Embryonic facial prominence (tissue), 1 donor: ENCODE data around the gene ZDHHC24.
"Not testable (repeated sequence)": the region's sequence is repeated elsewhere in the genome, so short reads cannot be mapped to it uniquely, and the experiment has no call there.

Source experiments
- DNase-seq: peaks from one replicate; pipeline ENCODE4 v3.0.0-alpha.2; 2016; ENCODE audit errors: extremely low spot score

The ZDHHC24 gene, protein sequence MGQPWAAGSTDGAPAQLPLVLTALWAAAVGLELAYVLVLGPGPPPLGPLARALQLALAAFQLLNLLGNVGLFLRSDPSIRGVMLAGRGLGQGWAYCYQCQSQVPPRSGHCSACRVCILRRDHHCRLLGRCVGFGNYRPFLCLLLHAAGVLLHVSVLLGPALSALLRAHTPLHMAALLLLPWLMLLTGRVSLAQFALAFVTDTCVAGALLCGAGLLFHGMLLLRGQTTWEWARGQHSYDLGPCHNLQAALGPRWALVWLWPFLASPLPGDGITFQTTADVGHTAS

DNA sequence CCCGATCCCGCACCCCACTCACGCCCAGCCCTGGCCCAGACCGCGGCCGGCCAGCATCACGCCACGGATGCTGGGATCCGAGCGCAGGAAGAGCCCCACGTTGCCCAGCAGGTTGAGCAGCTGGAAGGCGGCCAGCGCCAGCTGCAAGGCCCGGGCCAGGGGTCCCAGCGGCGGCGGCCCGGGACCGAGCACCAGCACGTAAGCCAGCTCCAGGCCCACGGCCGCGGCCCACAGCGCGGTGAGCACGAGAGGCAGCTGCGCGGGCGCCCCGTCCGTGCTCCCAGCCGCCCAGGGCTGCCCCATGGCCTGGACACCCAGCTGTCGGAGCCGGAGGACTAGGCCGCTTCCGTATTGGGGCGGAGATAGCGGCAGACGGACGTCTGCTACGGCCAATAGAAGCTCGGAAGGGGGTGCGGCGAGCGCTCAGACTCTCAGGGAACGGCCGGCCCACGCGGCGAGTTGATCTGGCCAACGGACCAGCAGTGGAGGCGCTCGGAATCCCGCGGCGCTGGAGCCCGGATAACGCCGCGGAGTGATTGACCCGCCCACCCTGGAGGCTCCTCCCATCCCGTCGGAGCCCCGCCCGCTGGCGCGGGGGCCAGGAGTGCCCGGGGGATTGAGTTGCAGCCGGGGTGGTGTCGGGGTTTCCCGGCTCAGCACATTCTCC lies at the start of gene ZDHHC24:
ZDHHC24 (minus strand) TSS at position 348 of the 667 bp plus-strand sequence; CDS start at position 303, 45 bp downstream.
- peak; percentile 75 for DNase-seq

DNA sequence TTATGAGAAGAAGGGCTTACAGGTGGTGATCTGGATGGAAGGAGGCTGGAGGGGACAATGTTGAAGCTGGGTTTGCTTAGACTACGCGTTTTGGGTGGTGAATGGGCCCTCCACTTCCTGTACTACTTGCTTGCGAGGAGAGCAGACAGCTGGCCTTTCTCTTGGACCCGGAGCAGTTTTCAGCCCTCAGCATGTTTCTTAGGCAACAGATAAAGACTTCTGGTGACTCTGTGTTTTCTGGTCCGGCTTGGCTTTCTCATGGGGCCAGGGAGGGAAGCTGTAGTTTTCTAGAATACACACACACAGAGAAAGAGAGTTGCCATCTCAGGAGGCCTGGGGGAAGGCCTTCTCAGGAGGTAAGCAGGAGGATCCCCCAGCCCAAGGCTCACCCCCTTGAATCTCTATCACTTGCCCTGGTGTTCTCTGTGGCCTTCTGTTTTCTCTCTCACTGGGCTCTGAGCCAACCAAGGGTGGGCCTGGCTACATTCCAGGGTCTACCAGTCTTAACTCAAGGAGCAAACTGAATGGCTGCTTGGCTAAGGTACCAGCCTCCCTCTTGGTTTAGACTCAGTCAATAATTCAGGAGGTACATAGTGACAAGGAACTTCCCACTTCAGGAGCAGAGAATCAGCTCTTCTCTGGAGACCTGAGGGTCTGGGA lies 49.5 kb upstream of the ZDHHC24 start:
- DNase-seq = no peak

DNA sequence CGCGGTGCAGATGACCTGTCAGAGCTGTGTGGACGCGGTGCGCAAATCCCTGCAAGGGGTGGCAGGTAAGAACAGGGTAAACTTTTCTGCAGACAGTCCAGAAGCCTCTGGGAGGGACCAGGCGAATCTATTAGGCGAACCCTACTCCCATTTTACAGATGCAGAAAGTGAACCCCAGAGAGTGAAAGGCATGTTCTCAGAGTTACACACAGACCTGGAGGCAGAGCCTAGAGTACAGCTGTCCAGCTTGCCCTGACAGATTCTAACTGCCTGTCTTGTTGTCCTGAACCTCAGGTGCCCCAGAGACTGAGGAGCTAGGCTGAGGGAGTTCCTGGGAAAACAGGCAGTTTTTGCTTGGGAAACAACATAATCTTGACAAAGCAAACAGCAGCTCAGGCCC lies 47.8 kb upstream of the ZDHHC24 start:
- DNase-seq = no peak

DNA sequence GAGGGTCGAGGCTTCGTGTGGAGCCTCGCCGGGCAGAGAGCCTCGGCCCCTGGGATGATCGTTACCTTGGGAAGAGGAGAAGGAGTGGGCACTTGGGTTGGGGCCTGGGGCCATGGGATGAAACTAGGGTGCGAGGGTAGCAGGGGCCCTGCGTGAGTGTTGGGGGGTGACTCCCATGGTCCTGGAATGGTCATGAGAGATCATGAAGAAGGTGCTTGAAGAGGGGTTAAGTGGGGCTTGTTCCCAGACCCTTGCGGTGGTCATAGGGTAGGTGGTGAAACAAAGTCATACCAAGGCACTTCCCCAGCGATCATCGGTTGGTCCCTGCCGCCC lies 47.4 kb upstream of the ZDHHC24 start:
- DNase-seq = no peak

DNA sequence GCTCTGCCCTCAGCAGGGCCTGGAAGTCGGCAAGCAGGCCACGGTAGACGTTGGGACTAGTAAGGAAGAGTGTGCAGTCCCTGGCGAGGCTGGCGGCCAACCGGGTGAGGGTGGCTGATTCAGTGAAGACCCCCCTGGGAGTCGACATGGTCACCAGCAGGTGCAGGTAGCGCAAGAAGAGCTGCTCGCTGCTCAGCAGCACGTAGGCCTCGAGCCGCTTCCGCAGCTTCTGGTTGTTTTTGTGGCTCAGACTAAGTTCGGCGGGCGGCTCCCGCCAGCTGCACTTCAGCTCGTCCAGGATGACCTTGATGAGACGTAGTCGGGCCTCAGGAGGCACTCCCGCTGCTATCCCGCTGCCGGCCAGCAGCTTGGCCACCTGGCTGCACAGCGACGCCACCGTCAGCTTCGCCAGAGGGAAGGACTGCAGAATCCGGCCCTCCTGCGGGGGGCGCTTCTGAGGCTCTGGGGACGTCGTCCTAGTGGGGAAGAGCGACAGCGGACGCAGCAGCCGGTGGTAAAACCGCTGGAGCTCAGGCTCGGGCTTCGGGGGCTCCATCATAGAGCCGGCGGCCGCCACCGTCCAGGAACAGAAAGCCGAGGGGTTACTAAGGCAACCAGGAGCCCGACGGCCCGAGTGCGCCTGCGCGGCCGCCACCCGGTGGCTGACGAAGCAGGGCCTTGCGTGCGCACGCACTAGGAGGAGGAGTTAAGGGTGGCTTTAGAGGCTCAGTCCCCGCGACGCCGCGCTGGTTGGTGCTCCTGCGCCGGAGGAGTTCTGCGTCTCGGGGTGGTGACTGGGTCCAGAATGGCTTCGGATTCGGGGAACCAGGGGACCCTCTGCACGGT lies 46.8 kb upstream of the ZDHHC24 start, which contains the start of the genes CCDC87 and CCS:
CCDC87 (minus strand) TSS at position 607 of the 846 bp plus-strand sequence; CDS start at position 559, 48 bp downstream.
CCS (plus strand) TSS at position 729 of the 846 bp plus-strand sequence; CDS start at position 806, 77 bp downstream.
- peak; percentile 90 for DNase-seq

DNA sequence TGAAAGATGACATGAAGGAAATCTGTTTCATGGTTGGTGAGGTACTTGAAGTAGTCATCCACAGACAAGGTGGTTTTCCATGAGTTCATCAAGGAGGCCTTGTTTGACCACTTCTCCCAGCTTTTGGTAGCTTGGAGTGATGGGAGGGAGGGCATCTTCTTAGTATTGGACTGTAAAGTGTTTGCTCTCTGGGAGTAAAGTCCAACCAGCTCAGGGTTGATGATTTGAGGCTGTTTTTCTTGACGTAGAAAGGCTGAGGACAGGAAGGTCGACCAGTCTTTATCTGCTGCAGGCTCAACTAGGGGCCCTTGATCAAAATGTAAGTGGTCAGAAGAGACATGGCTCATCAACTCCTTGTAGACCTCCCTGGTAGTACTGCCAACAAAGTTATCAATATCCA lies 45.3 kb upstream of the ZDHHC24 start:
- DNase-seq = no peak

DNA sequence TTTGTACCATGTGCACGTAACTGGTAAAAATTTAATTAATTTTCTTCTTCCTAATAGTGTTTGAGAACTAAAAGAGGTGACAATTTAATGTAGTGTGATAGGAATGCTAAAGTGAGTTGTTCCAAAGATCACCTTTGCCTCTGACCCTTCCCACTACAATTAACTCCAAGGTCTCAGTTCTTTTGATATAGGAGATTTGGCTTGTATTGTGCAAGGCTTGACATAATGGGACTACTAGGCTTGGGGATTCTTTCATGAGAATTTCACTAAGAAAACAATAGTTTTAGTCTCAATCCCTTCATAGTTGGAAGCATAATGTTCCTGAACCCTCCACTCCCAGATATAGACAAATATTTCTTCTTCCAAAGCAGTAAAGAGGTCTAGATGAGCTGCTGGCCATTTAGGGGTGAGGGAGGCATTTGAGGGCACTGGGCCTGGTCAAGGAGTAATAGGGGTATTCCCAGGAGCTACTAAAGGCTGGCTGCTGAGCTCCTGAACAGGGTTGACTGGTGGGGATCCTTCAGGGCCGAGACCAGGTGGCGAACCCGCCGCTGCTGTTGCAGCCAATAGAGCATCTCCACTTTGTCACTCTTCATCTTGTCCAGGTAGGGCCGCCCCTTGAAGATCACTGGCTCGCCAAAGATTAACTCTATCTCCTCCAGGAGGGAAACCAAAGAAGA lies 44.3 kb upstream of the ZDHHC24 start:
- no peak for DNase-seq

DNA sequence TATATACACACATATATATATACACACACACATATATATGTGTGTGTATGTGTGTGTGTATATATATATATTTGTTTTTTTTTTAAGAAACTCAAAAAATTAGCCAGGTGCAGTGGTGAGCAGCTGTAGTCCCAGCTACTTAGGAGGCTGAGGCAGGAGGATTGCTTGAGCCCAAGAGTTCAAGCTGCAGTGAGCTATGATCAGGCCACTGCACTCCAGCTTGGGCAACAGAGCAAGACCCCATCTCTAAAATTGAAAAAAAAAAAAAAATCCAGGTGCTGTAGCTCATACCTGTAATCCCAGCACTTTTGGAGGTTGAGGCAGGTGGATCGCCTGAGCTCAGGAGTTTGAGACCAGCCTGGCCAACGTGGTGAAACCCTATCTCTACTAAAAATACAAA lies 43.5 kb upstream of the ZDHHC24 start:
- not testable (repeated sequence) for DNase-seq

DNA sequence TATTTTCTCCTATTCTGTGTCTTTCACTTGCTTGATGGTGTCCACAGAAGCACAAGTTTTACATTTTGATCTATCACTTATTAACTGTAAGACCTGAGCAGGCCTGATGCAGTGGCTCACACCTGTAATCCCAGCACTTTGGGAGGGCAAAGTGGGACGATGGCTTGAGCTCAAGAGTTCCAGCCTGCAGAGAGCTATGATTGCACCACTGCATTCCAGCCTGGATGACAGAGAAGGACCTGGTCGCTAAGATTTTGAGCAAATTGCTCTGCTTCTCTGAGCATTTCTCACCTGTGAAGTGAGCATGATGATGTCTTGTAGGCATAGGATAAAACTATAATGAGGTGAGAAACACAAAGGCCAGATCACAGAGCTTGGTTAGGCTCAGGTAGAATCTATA lies 40.3 kb upstream of the ZDHHC24 start:
- no peak for DNase-seq

DNA sequence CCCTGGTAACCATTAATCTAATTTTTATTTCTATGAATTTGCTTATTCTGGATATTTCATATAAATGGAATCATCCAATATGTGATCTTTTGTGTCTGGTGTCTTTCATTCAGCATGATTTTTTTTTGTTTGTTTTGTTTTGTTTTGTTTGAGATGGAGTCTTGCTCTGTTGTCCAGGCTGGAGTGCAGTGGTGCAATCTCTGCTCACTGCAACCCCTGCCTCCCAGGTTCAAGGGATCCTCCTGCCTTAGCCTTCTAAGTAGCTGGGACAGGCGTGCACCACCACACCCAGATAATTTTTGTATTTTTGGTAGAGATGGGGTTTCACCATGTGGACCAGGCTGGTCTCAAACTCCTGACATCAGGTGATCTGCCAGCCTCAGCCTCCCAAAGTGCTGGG lies 39.6 kb upstream of the ZDHHC24 start:
- DNase-seq = not testable (repeated sequence)

DNA sequence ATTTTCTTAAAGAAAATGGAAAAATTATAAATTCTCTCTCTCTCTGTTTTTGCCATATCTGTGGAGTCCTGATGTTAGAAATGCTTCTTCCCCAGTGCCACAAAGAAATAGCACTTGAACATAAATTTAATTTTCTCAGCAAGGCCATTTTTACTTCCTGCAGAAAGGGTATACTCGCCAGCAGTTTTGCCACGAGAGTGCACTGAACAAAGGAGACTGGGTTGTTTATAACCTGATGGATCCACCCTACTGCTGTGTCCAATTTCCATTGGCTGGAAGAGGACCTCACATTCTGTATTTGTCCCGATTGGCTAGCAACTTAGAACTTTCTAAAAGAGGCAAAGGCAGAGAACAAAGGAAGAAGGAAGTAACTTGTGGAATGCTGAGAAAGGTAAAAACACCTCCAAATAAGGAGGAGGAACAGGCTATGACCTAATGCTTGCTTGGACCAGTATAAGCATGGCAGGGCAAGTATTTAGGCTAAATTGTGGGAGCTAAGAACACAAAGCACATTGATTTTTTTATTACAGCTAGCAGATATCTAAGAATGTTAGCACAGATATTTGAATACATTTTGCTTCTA lies 36.8 kb upstream of the ZDHHC24 start:
- DNase-seq = not testable (repeated sequence)

DNA sequence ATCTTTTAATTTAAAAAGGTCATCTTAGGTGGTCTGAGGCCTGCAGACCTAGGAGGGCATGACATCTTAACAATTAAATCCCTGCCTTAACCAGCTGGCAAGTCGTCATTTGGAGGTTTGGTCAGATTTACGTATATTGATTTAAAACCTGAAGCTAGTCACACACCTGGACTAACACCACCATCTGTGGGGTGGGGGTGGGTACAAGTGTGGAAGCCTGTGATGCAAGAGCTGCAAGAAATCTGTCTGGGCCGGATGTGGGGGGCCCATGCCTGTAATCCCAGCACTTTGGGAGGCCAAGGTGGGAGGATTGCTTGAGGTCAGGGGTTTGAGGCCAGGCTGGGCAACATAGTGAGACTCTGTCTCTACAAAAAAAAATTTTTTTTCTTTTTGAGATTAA lies 35.4 kb upstream of the ZDHHC24 start:
- DNase-seq = no peak

DNA sequence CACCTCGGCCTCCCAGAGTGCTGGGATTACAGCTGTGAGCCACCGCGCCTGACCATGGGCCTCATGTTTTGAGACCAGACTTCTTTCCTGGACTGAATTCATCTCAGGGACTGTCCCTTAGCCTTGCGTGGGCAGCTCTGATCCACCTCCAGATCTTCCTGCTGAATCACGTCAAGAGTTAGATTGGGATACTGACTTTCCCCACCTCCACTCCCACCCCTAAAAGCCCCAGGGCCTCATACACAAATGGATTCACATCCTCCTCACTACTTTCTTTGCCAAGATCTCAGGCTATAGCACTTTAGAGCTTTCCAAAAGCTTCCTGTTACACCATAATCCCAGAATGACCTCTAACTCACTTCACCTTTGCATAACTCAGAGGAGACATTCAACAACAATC lies 35.0 kb upstream of the ZDHHC24 start:
- no peak for DNase-seq

DNA sequence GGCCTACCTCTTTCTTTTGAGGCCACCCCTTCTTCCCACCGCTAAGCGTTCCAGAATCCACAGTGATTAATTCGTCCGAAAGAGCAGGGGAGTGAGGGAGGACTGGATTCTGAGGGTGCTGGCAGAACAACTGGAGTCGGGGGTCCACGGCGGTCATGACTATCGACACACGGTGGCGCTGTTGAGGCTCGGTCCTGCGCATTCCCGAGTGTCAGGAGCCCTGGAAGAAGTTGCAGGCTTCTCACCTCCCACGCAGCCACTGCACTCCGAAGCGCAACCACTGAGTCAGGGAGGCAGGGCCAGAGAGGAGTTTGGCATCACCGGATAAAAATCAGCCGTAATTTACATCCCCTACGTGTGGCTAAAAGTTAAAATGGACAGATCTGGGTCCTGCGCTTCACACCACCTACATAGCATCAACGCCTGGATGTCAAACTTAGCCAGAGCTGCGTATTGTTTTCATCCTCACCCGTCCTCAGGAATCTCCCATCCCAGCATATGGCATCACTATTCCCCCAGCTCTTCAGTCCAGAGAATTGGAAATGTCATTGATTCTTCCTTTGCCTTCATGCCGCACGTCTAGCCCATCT lies 33.3 kb upstream of the ZDHHC24 start:
- DNase-seq = no peak

DNA sequence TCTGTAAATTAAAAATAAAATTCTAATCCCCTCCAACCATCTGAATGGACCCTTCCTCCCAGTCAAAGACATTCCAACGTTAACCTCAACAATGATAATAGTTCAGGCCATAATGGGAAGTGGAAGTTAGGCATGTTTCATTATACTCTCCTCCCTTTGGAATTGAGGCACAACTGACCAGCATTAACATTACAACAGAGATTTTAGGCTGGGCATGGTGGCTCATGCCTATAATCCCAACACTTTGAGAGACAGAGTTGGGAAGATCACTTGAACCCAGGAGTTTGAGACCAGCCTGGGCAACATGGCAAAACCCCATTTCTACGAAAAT lies 25.0 kb upstream of the ZDHHC24 start:
- no peak for DNase-seq

DNA sequence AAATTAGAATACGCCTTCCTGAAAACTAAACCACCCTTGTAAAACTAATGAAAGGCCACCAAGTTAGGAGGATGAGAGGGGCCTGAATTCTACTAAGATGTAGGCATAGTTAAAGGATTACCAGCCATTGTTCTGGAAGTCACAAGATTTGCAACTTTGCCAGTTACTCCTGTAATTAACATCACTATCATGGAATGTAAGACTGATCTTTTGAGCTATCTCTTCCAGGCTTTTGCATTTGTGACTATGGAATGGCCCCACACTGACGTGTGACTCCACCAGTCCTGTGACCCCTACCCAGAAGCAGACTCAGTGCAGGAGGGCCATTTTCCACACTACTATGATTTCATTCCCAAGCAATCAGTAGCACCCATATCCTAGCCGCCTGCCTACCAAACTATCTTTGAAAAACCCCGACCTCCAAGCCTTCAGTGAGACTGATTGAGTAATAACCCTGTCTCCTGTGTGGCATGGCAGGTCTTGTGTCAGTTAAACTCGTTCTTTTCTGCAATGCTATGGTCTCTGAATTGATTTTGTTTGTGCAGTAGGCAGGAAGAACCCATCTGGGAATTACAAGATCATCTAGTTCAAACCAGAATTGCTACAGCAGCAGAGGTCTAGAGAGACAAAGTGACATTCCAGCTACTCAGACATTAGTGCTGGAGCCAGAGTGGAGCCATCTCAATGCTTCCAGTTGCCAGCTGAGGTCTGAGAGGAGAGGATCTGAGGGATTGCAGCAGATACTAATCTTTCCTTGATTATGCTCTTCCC lies 24.4 kb upstream of the ZDHHC24 start:
- no peak for DNase-seq

DNA sequence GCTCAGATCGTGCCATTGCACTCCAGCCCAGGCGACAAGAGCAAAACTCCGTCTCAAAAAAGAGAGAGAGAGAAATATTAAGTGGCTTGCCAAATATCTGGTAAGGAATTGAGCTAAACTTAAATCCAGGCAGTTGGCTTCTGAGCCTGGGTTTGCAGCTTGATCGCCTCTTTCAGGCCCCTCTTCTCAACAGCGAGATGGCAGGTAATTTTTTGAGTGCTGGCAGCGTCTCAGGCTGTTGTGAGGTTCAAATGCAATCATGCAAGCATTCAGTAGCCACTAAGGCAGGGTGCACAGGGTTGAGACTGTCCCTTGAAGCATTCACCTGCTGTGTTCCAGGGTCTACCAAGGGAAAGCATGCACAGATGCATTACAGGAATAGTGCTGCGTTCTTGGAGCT lies 23.2 kb upstream of the ZDHHC24 start:
- DNase-seq = no peak

DNA sequence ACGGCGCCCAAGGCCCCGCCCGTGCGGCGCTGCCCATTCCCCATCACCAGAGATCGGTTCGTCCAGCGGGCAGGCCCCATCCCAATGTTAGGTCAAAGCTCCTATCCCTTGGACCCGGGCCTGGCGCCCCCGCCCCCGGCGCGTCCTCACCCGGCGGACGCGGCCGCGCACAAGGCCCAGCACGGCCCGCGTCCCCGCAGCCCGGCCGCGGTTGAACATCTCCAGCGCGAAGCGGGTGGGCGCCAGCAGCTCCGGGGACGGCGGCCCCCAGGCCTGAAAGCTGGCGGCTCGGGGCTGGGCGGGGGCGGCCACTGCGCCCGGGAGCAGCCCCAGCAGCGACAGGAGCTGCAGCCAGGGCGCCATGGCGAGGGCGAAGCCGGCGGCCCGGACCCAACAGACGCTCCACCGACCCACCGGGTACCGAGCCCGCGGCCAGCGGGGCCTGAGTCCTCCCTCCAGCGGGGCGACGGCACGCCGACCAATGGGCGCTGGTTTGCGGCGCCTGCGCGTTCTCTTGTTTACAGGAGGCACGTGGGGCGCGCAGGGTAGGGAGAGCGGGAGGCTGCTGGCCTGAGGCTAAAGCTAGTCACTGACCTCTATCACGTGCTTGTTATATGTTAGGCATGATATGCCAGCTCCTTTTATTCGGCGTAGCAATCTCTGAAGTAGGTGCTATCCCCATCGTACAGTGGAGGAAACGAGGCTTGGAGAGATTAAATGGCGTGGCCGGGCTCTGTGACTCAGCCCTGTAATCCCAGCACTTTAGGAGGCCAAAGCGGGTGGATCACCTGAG lies 22.5 kb upstream of the ZDHHC24 start, which contains the start of gene CTSF:
CTSF (minus strand) TSS at position 483 of the 793 bp plus-strand sequence; CDS start at position 363, 120 bp downstream.
- DNase-seq = no peak

DNA sequence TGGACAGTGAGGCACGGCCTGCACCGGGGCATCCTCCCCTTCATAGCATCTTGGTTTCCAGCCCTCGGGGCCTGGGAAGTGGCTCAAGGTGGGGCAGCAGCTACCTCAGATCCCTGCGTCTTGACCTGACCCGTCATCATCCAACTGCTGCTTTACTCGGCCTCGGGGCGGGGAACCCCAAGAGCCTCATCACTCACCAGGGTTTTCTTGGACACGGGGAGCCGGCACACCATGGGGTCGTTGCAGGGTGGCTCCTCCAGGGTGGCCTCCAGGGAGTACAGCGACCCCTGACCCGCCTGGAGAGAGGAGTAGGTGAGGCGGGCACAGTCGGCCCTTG lies 21.9 kb upstream of the ZDHHC24 start:
- no peak for DNase-seq
